H1 (cell line): Measurements from ENCODE around the gene NRXN3. TPM values are rescaled to one million over a fixed set of nuclear protein-coding genes. Genes with fewer than 3 reads are reported as not detected.

Source experiments
- CTCF ChIA-PET: fragments of 300-600 bp; sonication (Branson Sonifier 250); formaldehyde crosslinking; loops from one replicate; lab custom pipeline; 2021; ENCODE audit not compliant: partially characterized antibody; lab: Charles Lee
- POLR2A ChIA-PET: fragments of 300-600 bp; sonication (Branson Sonifier 250); formaldehyde crosslinking; loops from one replicate; lab custom pipeline; 2021; ENCODE audit warnings: inconsistent platforms; ENCODE audit not compliant: partially characterized antibody; lab: Charles Lee
- DNase-seq, 2 experiments: peaks; one replicate each; pipeline versions ENCODE4 v3.0.0 to v3.0.0-alpha.2; 2010 to 2022; ENCODE audit warnings: low spot score in 2 of 2, low read depth in 1 of 2, mixed read lengths in 1 of 2
- FAIRE-seq: peaks from 2 replicates; lab custom pipeline; 2011; peaks lifted over from hg19 to GRCh38; lab: Jason Lieb, UNC
- H2AFZ ChIP-seq: 2 replicates; pipeline ENCODE4 v1.8.1; 2012; ENCODE audit warnings: low read length, inconsistent platforms
- H2AK5ac ChIP-seq: 2 replicates; pipeline ENCODE4 v1.6.1; 2013; ENCODE audit warnings: low read depth, low read length
- H2BK120ac ChIP-seq: replicated peaks from 2 replicates; pipeline ENCODE3; 2013; ENCODE audit warnings: low read depth, low read length, inconsistent platforms
- H2BK12ac ChIP-seq: 2 replicates; pipeline ENCODE4 v1.6.1; 2013; ENCODE audit warnings: low read depth, low read length
- H2BK15ac ChIP-seq: 2 replicates; pipeline ENCODE4 v1.6.1; 2013; ENCODE audit warnings: low read length
- H2BK20ac ChIP-seq: 2 replicates; pipeline ENCODE4 v1.6.1; 2013; ENCODE audit warnings: low read length
- H2BK5ac ChIP-seq: 2 replicates; pipeline ENCODE4 v1.6.1; 2013; ENCODE audit warnings: low read depth, low read length
- H3K14ac ChIP-seq: 2 replicates; pipeline ENCODE4 v1.6.1; 2013; ENCODE audit warnings: inconsistent platforms; ENCODE audit not compliant: insufficient read length
- H3K18ac ChIP-seq: 2 replicates; pipeline ENCODE4 v1.6.1; 2013; ENCODE audit warnings: low read length; ENCODE audit errors: extremely low read depth
- H3K23ac ChIP-seq: 2 replicates; pipeline ENCODE4 v1.6.1; 2013; ENCODE audit warnings: inconsistent platforms; ENCODE audit not compliant: insufficient read length
- H3K23me2 ChIP-seq: 2 replicates; pipeline ENCODE4 v1.6.1; 2013; ENCODE audit warnings: low read depth, low read length
- H3K27ac ChIP-seq: 2 replicates; pipeline ENCODE4 v1.6.1; 2011; ENCODE audit warnings: low read depth, low read length, inconsistent platforms
- H3K27me3 ChIP-seq, 4 experiments: replicated peaks in 1 of 4; 1 replicate in 1 of 4; 2 replicates in 3 of 4; pipeline versions ENCODE4 v1.6.1 to v1.8.1; 2011 to 2013; ENCODE audit warnings: low read length in 3 of 4, mild to moderate bottlenecking in 3 of 4, inconsistent platforms in 2 of 4, mixed read lengths in 2 of 4, moderate library complexity in 1 of 4; ENCODE audit not compliant: control insufficient read depth in 3 of 4, insufficient read depth in 3 of 4; ENCODE audit errors: extremely low read depth in 1 of 4
- H3K36me3 ChIP-seq, 4 experiments: 2 replicates each; pipeline versions ENCODE4 v1.6.1 to v1.8.1; 2011 to 2013; ENCODE audit warnings: mild to moderate bottlenecking in 4 of 4, low read length in 3 of 4, moderate library complexity in 2 of 4, control low read depth in 1 of 4, inconsistent platforms in 1 of 4; ENCODE audit not compliant: insufficient read depth in 4 of 4, control insufficient read depth in 2 of 4
- H3K4ac ChIP-seq: replicated peaks from 2 replicates; pipeline ENCODE3; 2013; ENCODE audit warnings: low read length, low read depth, mixed read lengths, inconsistent platforms; ENCODE audit not compliant: insufficient read length
- H3K4me1 ChIP-seq, 4 experiments: replicated peaks in 1 of 4; 1 replicate in 1 of 4; 2 replicates in 3 of 4; pipeline versions ENCODE4 v1.6.1 to v1.8.1; 2011 to 2013; ENCODE audit warnings: low read length in 3 of 4, inconsistent platforms in 2 of 4, mixed read lengths in 1 of 4; ENCODE audit not compliant: insufficient read depth in 4 of 4, control insufficient read depth in 3 of 4
- H3K4me2 ChIP-seq, 2 experiments: 2 replicates each; pipeline versions ENCODE4 v1.6.1 to v1.8.1; 2011 to 2013; ENCODE audit warnings: low read depth in 2 of 2, low read length in 2 of 2, control low read depth in 1 of 2, inconsistent platforms in 1 of 2, mild to moderate bottlenecking in 1 of 2; ENCODE audit not compliant: insufficient read depth in 1 of 2
- H3K4me3 ChIP-seq, 4 experiments: fragments of 200-600, 300-600 bp in 1 of 4; sonication (generic), shearing (Covaris generic), sonication (Bioruptor Twin) in 1 of 4; 2 replicates each; pipeline versions ENCODE4 v1.5.1 to v1.8.1; 2011 to 2016; ENCODE audit warnings: low read length in 4 of 4, low read depth in 3 of 4, control low read depth in 2 of 4, inconsistent platforms in 2 of 4, mild to moderate bottlenecking in 2 of 4, mixed read lengths in 1 of 4, moderate library complexity in 1 of 4; ENCODE audit not compliant: insufficient read depth in 2 of 4; ENCODE audit errors: extremely low read depth in 1 of 4
- H3K56ac ChIP-seq: replicated peaks from 2 replicates; pipeline ENCODE3; 2013; ENCODE audit warnings: low read depth, mild to moderate bottlenecking, mixed read lengths, low read length, inconsistent platforms; ENCODE audit not compliant: insufficient read length
- H3K79me1 ChIP-seq: 2 replicates; pipeline ENCODE4 v1.6.1; 2013; ENCODE audit warnings: low read depth, low read length, control low read depth
- H3K79me2 ChIP-seq, 2 experiments: 2 replicates each; pipeline versions ENCODE4 v1.6.1 to v1.8.1; 2012 to 2013; ENCODE audit warnings: low read length in 2 of 2, mild to moderate bottlenecking in 2 of 2, inconsistent platforms in 1 of 2; ENCODE audit not compliant: insufficient read depth in 2 of 2, control insufficient read depth in 1 of 2
- H3K9ac ChIP-seq, 4 experiments: replicated peaks in 1 of 4; 1 replicate in 1 of 4; 2 replicates in 3 of 4; pipeline versions ENCODE4 v1.6.1 to v1.8.1; 2011 to 2013; ENCODE audit warnings: low read depth in 3 of 4, low read length in 3 of 4, control low read depth in 2 of 4, mild to moderate bottlenecking in 2 of 4, moderate library complexity in 2 of 4, inconsistent platforms in 1 of 4; ENCODE audit errors: extremely low read depth in 1 of 4
- H3K9me3 ChIP-seq, 2 experiments: 2 replicates each; pipeline versions ENCODE4 v1.6.1 to v1.8.1; 2012 to 2013; ENCODE audit warnings: mild to moderate bottlenecking in 2 of 2, moderate library complexity in 2 of 2, control low read depth in 1 of 2, inconsistent platforms in 1 of 2, low read depth in 1 of 2, low read length in 1 of 2, mixed read lengths in 1 of 2; ENCODE audit not compliant: insufficient read depth in 2 of 2
- H4K20me1 ChIP-seq, 2 experiments: replicated peaks in 1 of 2; 2 replicates each; pipeline versions ENCODE3 to v1.8.1; 2011 to 2013; ENCODE audit warnings: inconsistent platforms in 2 of 2, low read length in 2 of 2, mild to moderate bottlenecking in 1 of 2; ENCODE audit not compliant: insufficient read depth in 2 of 2, control insufficient read depth in 1 of 2
- H4K5ac ChIP-seq: 2 replicates; pipeline ENCODE4 v1.6.1; 2013; ENCODE audit warnings: low read length, low read depth, mixed read lengths, inconsistent platforms; ENCODE audit not compliant: insufficient read length
- H4K8ac ChIP-seq: 2 replicates; pipeline ENCODE4 v1.8.0; 2013; ENCODE audit warnings: mild to moderate bottlenecking, moderate library complexity, low read length, inconsistent platforms; ENCODE audit not compliant: insufficient read depth; ENCODE audit errors: extremely low read depth
- H4K91ac ChIP-seq: replicated peaks from 2 replicates; pipeline ENCODE3; 2013; ENCODE audit warnings: low read length, mixed read lengths, inconsistent platforms; ENCODE audit not compliant: insufficient read length
- BCL11A ChIP-seq, 2 experiments: IDR thresholded peaks; one replicate each; pipeline ENCODE4 v1.6.1; 2011; ENCODE audit warnings: low read depth in 2 of 2, low read length in 2 of 2, mild to moderate bottlenecking in 2 of 2
- CEBPB ChIP-seq: IDR thresholded peaks from 2 replicates; pipeline ENCODE4 v1.6.1; 2012; ENCODE audit warnings: low read depth, low read length
- CHD1 ChIP-seq: IDR thresholded peaks from 2 replicates; pipeline ENCODE4 v1.6.1; 2012; ENCODE audit warnings: low read depth, low read length, improper control_type of control experiment
- CHD2 ChIP-seq: IDR thresholded peaks from 2 replicates; pipeline ENCODE4 v1.6.1; 2012; ENCODE audit warnings: low read length, improper control_type of control experiment
- EGR1 ChIP-seq: IDR thresholded peaks from 2 replicates; pipeline ENCODE4 v1.6.1; 2011; ENCODE audit warnings: low read depth, low read length, borderline replicate concordance
- HDAC2 ChIP-seq, 2 experiments: fragments of 300-600 bp in 1 of 2; sonication (generic) in 1 of 2; IDR thresholded peaks; 2 replicates each; pipeline ENCODE4 v1.6.1; 2011 to 2012; ENCODE audit warnings: low read depth in 2 of 2, low read length in 2 of 2, mild to moderate bottlenecking in 2 of 2, moderate library complexity in 2 of 2, borderline replicate concordance in 1 of 2, inconsistent platforms in 1 of 2
- JUND ChIP-seq: IDR thresholded peaks from 2 replicates; pipeline ENCODE4 v1.6.1; 2011; ENCODE audit warnings: mild to moderate bottlenecking, improper control_type of control experiment, low read length
- PHF8 ChIP-seq: fragments of 200-600 bp; sonication (generic); conservative IDR thresholded peaks from 2 replicates; pipeline ENCODE4 v1.7.1; 2012; ENCODE audit warnings: low read depth, mild to moderate bottlenecking, inconsistent platforms, low read length, moderate library complexity
- POLR2A ChIP-seq, 2 experiments: IDR thresholded peaks; 1 replicate in 1 of 2; 2 replicates in 1 of 2; pipeline ENCODE4 v1.6.1; 2011; ENCODE audit warnings: low read depth in 2 of 2, low read length in 2 of 2, mild to moderate bottlenecking in 2 of 2; ENCODE audit errors: control extremely low read depth in 1 of 2
- RAD21 ChIP-seq, 2 experiments: IDR thresholded peaks in 1 of 2; conservative IDR thresholded peaks in 1 of 2; 2 replicates each; pipeline ENCODE4 v1.6.1; 2011; ENCODE audit warnings: low read depth in 2 of 2, low read length in 2 of 2, improper control_type of control experiment in 1 of 2, inconsistent platforms in 1 of 2, mild to moderate bottlenecking in 1 of 2, moderate library complexity in 1 of 2
- RNF2 ChIP-seq: fragments of 200-900, 300-1000 bp; sonication (generic); IDR thresholded peaks from 2 replicates; pipeline ENCODE4 v1.7.1; 2016; ENCODE audit warnings: borderline replicate concordance, low read depth, mild to moderate bottlenecking, antibody characterized with exemption, low read length; ENCODE audit not compliant: poor library complexity, severe bottlenecking; ENCODE audit errors: missing control alignments
- SAP30 ChIP-seq: fragments of 300-600 bp; sonication (generic); IDR thresholded peaks from 2 replicates; pipeline ENCODE4 v1.7.1; 2012; ENCODE audit warnings: low read length, moderate library complexity, mild to moderate bottlenecking, inconsistent platforms; ENCODE audit not compliant: insufficient read depth, insufficient replicate concordance
- SP4 ChIP-seq: IDR thresholded peaks from 2 replicates; pipeline ENCODE4 v1.6.1; 2012; ENCODE audit warnings: low read length, inconsistent platforms
- TAF1 ChIP-seq: IDR thresholded peaks from 2 replicates; pipeline ENCODE4 v1.6.1; 2011; ENCODE audit warnings: mild to moderate bottlenecking, low read depth, low read length
- TBP ChIP-seq: IDR thresholded peaks from 2 replicates; pipeline ENCODE4 v1.6.1; 2011; ENCODE audit warnings: low read depth, low read length, improper control_type of control experiment
- WGBS, 2 experiments: shearing (Covaris generic) in 1 of 2; methylation state at CpG; one replicate each; pipeline versions ENCODE4 v1.1.6 to v1.1.7; 2013 to 2015; ENCODE audit warnings: low lambda C conversion rate in 2 of 2, mixed read lengths in 2 of 2, inconsistent platforms in 1 of 2, low coverage in 1 of 2, missing lambda C conversion rate in 1 of 2; ENCODE audit not compliant: insufficient replicate concordance in 2 of 2, insufficient coverage in 1 of 2, insufficient read length in 1 of 2; ENCODE audit errors: extremely low coverage in 1 of 2, missing lambda C conversion rate in 1 of 2; 5-methylcytosine and 5-hydroxymethylcytosine counted together
- polyA plus RNA-seq, 7 experiments: library from polyadenylated mRNA; depleted of rRNA in 3 of 7; stranded (reverse) in 5 of 7; unstranded in 2 of 7; fragments of >200 nt in 5 of 7; fragments of 200-250 nt in 2 of 7; gene quantifications; 1 replicate in 5 of 7; 2 replicates in 1 of 7; 4 replicates in 1 of 7; pipeline versions ENCODE4 v1.2.1 to v1.2.3, GENCODE V29; 2011 to 2013; ENCODE audit warnings: missing spikeins in 2 of 7, mixed read lengths in 2 of 7
- total RNA-seq: library from RNA; stranded (reverse); fragmentation: NEBNext Ultra II Directional; extraction: Animal tissue kit (Norgen Biotek cat#: 25700); gene quantifications from 2 replicates; pipeline ENCODE4 v1.2.1, GENCODE V29; 2021

NRXN3 gene
- total and polyA plus RNA-seq, 2 of the 8 experiments (the other 6 are each of a cell fraction or from before 2014, with no cell fraction given) = 2.6 to 4.1 TPM

GRCh38 chr14:78207414-78207813 lies 37.2 kb downstream of the NRXN3 start:
- Histone ChIP-seq H3K4me3 (no peak overlapping the region), H4K8ac (no peak overlapping the region), H3K36me3 (no peaks in the 10 kb centered on the region), H3K27me3 (no peaks in the 10 kb centered on the region), H3K9ac (no peak overlapping the region), H2AK5ac (no peak overlapping the region), H3K14ac (no peak overlapping the region), H4K20me1 (no peaks in the 10 kb centered on the region), H2BK15ac (no peak overlapping the region), H3K23me2 (no peaks in the 10 kb centered on the region), H2BK120ac (no peak overlapping the region), H2BK12ac (no peak overlapping the region), H2BK20ac (no peak overlapping the region), H3K18ac (no peak overlapping the region), H3K23ac (no peak overlapping the region), H3K27ac (no peak overlapping the region), H3K4me1 (peaks cover 0 to 5% (median 1%) of the 10 kb centered on the region in 4 experiments; a peak in 1 of 7 replicates), H4K5ac (no peak overlapping the region), H3K56ac (no peak overlapping the region), H2AFZ (no peak overlapping the region), H3K79me2 (no peaks in the 10 kb centered on the region), H3K4ac (no peak overlapping the region), H4K91ac (no peak overlapping the region), H3K4me2 (no peak overlapping the region), H3K9me3 (no peaks in the 10 kb centered on the region; a peak in 1 of 4 replicates), H3K79me1 (no peaks in the 10 kb centered on the region), H2BK5ac (no peak overlapping the region)
- WGBS, 2 experiments = 84% methylated on average over 5 of the region's 5 CpGs; no CpG with 5 or more reads in 1 of the 2 experiments
- FAIRE-seq = no peak
- DNase-seq = no peak
- POLR2A ChIA-PET = no interaction called here
- CTCF ChIA-PET = no interaction called here
- TF ChIP-seq CHD1 (no peak), POLR2A (IDR thresholded peaks at IDR 0.05; ENCODE audit: control extremely low read depth in 1 of 2, low read depth in 2 of 2, low read length in 2 of 2) (no peak), RNF2 (no peak), CEBPB (no peak), TAF1 (no peak), BCL11A (IDR thresholded peaks at IDR 0.05; ENCODE audit: low read depth in 2 of 2, low read length in 2 of 2) (no peak), EGR1 (no peak), HDAC2 (IDR thresholded peaks at IDR 0.05; ENCODE audit: borderline replicate concordance in 1 of 2, low read depth in 2 of 2, low read length in 2 of 2) (no peak), JUND (no peak), RAD21 (IDR thresholded peaks at IDR 0.05 in 1 of 2, conservative IDR thresholded peaks at IDR 0.05 in 1 of 2; ENCODE audit: low read depth in 2 of 2, low read length in 2 of 2) (no peak), PHF8 (no peak), CHD2 (no peak), SP4 (no peak), TBP (no peak), SAP30 (no peak)
